ENCODE results near the gene HSD17B11.

DNA sequence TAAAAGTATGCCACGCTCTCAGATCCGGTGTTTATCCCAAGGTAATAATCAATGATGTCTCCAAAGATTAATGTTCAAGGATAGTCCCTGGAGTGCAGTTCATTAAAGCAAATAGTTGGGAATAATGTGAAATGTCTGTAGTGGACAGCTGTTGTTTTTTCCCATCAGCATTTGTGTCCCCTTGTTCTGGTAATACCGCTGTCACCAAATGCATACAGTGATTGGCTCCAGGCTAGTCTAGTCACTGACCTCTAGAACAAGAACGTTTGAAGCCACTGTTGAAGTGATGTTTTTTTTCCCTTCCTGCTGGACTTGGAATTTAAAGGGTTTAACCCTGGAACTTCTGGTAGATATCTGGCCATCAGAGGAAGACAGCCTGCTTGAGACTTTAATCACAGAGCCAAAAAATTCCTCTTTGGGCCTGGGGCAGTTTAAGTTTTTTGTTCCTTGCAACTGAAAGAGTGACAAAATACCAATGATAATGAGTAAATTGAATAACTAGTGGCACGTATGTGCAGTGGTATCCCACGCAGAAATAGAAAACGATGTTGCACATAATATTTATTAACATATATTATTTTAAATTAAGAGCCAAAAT lies 30.6 kb downstream of the HSD17B11 start:
- TF ChIP-seq, protein P1, sequence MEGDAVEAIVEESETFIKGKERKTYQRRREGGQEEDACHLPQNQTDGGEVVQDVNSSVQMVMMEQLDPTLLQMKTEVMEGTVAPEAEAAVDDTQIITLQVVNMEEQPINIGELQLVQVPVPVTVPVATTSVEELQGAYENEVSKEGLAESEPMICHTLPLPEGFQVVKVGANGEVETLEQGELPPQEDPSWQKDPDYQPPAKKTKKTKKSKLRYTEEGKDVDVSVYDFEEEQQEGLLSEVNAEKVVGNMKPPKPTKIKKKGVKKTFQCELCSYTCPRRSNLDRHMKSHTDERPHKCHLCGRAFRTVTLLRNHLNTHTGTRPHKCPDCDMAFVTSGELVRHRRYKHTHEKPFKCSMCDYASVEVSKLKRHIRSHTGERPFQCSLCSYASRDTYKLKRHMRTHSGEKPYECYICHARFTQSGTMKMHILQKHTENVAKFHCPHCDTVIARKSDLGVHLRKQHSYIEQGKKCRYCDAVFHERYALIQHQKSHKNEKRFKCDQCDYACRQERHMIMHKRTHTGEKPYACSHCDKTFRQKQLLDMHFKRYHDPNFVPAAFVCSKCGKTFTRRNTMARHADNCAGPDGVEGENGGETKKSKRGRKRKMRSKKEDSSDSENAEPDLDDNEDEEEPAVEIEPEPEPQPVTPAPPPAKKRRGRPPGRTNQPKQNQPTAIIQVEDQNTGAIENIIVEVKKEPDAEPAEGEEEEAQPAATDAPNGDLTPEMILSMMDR (IDR thresholded peaks at IDR 0.05): no peak
- TF ChIP-seq EZH2 (IDR thresholded peaks at IDR 0.05; ENCODE audit: borderline replicate concordance, insufficient read depth, low read depth, low read length, poor library complexity, severe bottlenecking): no peak
